SU-DHL-6 (cell line): ENCODE data around the gene CENPO.

ENCODE experiments used
- CTCF ChIP-seq: fragments of 200-600 bp; sonication (generic); IDR thresholded peaks from one replicate; pipeline ENCODE4 v1.5.1; 2017; ENCODE audit warnings: antibody characterized with exemption, mild to moderate bottlenecking, low read length, moderate library complexity; ENCODE audit not compliant: insufficient read depth, poor library complexity, severe bottlenecking
- EZH2phosphoT487 ChIP-seq: fragments of 200-600 bp; sonication (generic), shearing (Covaris generic); conservative IDR thresholded peaks from 2 replicates; pipeline ENCODE4 v1.6.1; 2018; ENCODE audit warnings: mild to moderate bottlenecking, antibody characterized with exemption, low read length, moderate library complexity, mixed read lengths

- TF ChIP-seq CTCF: no peak
- TF ChIP-seq EZH2phosphoT487: no peak
Measured at GRCh38 chr2:24830351-24830750, 37.1 kb downstream of the CENPO start.
